BLaER1 (cell line): Measurements from ENCODE around the gene ZFR.

Experiments
- H3K27ac ChIP-seq: shearing (Covaris generic); formaldehyde crosslinking; 2 replicates; pipeline ENCODE4 v1.8.1; 2022
- H3K27me3 ChIP-seq: shearing (Covaris generic); formaldehyde crosslinking; 2 replicates; pipeline ENCODE4 v1.8.1; 2022
- H3K36me3 ChIP-seq: shearing (Covaris generic); formaldehyde crosslinking; 2 replicates; pipeline ENCODE4 v1.8.1; 2022
- H3K4me1 ChIP-seq: shearing (Covaris generic); formaldehyde crosslinking; 2 replicates; pipeline ENCODE4 v1.8.1; 2022
- H3K4me2 ChIP-seq: shearing (Covaris generic); formaldehyde crosslinking; 2 replicates; pipeline ENCODE4 v1.8.1; 2022
- H3K4me3 ChIP-seq: shearing (Covaris generic); formaldehyde crosslinking; 2 replicates; pipeline ENCODE4 v1.8.1; 2022
- H3K9ac ChIP-seq: shearing (Covaris generic); formaldehyde crosslinking; 2 replicates; pipeline ENCODE4 v1.8.1; 2022
- H3K9me3 ChIP-seq: shearing (Covaris generic); formaldehyde crosslinking; 2 replicates; pipeline ENCODE4 v1.8.1; 2022
- H4K20me1 ChIP-seq: shearing (Covaris generic); formaldehyde crosslinking; 2 replicates; pipeline ENCODE4 v1.8.1; 2022
- Cebpa-rat ChIP-seq: shearing (Covaris generic); IDR thresholded peaks from 2 replicates; pipeline ENCODE4 v1.8.1; 2022

ZFR gene

GRCh38 chr5:32390819-32391591 is 53.5 kb downstream of the ZFR start:
- no peak overlapping the region for H3K9ac ChIP-seq
- no peak overlapping the region for H3K4me2 ChIP-seq
- no peaks in the 10 kb centered on the region for H3K27me3 ChIP-seq
- H3K27ac ChIP-seq: no peak overlapping the region
- H3K9me3 ChIP-seq: no peaks in the 10 kb centered on the region
- TF ChIP-seq Cebpa-rat: no peak
- H4K20me1 ChIP-seq: 0 out of 2 replicates have a peak, but pooled peaks cover 4% of the 10 kb centered on the region
- H3K36me3 ChIP-seq: peaks cover 95% of the 10 kb centered on the region
- 0 out of 2 replicates have a peak, but pooled peaks cover 5% of the 10 kb centered on the region for H3K4me1 ChIP-seq
- H3K4me3 ChIP-seq: no peak overlapping the region

- 0 out of 2 replicates have a peak, but pooled peaks cover 5% of the 10 kb centered on the region for H3K4me1 ChIP-seq
- no peak overlapping the region for H3K4me3 ChIP-seq
- no peak overlapping the region for H3K4me2 ChIP-seq
- H3K9me3 ChIP-seq: no peaks in the 10 kb centered on the region
- no peak overlapping the region for H3K27ac ChIP-seq
- H4K20me1 ChIP-seq: 0 out of 2 replicates have a peak, but pooled peaks cover 5% of the 10 kb centered on the region
- no peak overlapping the region for H3K9ac ChIP-seq
- no peak for TF ChIP-seq Cebpa-rat
- peaks cover 93% of the 10 kb centered on the region for H3K36me3 ChIP-seq
- no peaks in the 10 kb centered on the region for H3K27me3 ChIP-seq
Observed at GRCh38 chr5:32388432-32389129, 56.0 kb downstream of the ZFR start.

GRCh38 chr5:32387841-32388240 is 56.7 kb downstream of the ZFR start:
- 0 out of 2 replicates have a peak, but pooled peaks cover 5% of the 10 kb centered on the region for H3K4me1 ChIP-seq
- no peak overlapping the region for H3K4me3 ChIP-seq
- no peaks in the 10 kb centered on the region for H3K9me3 ChIP-seq
- 0 out of 2 replicates have a peak, but pooled peaks cover 12% of the 10 kb centered on the region for H4K20me1 ChIP-seq
- H3K27me3 ChIP-seq: no peaks in the 10 kb centered on the region
- H3K36me3 ChIP-seq: peaks cover 95% of the 10 kb centered on the region
- no peak overlapping the region for H3K4me2 ChIP-seq
- no peak overlapping the region for H3K27ac ChIP-seq
- no peak overlapping the region for H3K9ac ChIP-seq
- TF ChIP-seq Cebpa-rat: no peak

- no peak for TF ChIP-seq Cebpa-rat
Observed at GRCh38 chr5:32387211-32387610, 57.3 kb downstream of the ZFR start.

GRCh38 chr5:32384621-32385020 is 59.9 kb downstream of the ZFR start:
- Histone ChIP-seq H3K9me3 (no peaks in the 10 kb centered on the region), H3K4me3 (no peak overlapping the region), H3K4me2 (no peak overlapping the region), H3K27me3 (no peaks in the 10 kb centered on the region), H3K36me3 (peaks cover 90% of the 10 kb centered on the region), H3K4me1 (no peaks in the 10 kb centered on the region), H3K27ac (no peak overlapping the region), H4K20me1 (0 out of 2 replicates have a peak, but pooled peaks cover 8% of the 10 kb centered on the region), H3K9ac (no peak overlapping the region)
- TF ChIP-seq Cebpa-rat: no peak

More at GRCh38 chr5:32387211-32387610, 57.3 kb downstream of the ZFR start:
- H3K27me3 ChIP-seq: no peaks in the 10 kb centered on the region
- no peak overlapping the region for H3K4me2 ChIP-seq
- H3K9me3 ChIP-seq: no peaks in the 10 kb centered on the region
- H4K20me1 ChIP-seq: 0 out of 2 replicates have a peak, but pooled peaks cover 12% of the 10 kb centered on the region
- H3K27ac ChIP-seq: no peak overlapping the region
- peaks cover 95% of the 10 kb centered on the region for H3K36me3 ChIP-seq
- no peak overlapping the region for H3K9ac ChIP-seq
- 0 out of 2 replicates have a peak, but pooled peaks cover 5% of the 10 kb centered on the region for H3K4me1 ChIP-seq
- no peak overlapping the region for H3K4me3 ChIP-seq

- H3K4me3 ChIP-seq: no peak overlapping the region
- H4K20me1 ChIP-seq: 0 out of 2 replicates have a peak, but pooled peaks cover 8% of the 10 kb centered on the region
- no peaks in the 10 kb centered on the region for H3K9me3 ChIP-seq
- no peak overlapping the region for H3K9ac ChIP-seq
- no peaks in the 10 kb centered on the region for H3K4me1 ChIP-seq
- no peaks in the 10 kb centered on the region for H3K27me3 ChIP-seq
- H3K36me3 ChIP-seq: peaks cover 87% of the 10 kb centered on the region
- H3K27ac ChIP-seq: no peak overlapping the region
- TF ChIP-seq Cebpa-rat: no peak
- H3K4me2 ChIP-seq: no peak overlapping the region
Observed at GRCh38 chr5:32383586-32383985, 61.0 kb downstream of the ZFR start.

- 0 out of 2 replicates have a peak, but pooled peaks cover 8% of the 10 kb centered on the region for H4K20me1 ChIP-seq
- no peak overlapping the region for H3K4me3 ChIP-seq
- no peaks in the 10 kb centered on the region for H3K27me3 ChIP-seq
- no peak overlapping the region for H3K4me2 ChIP-seq
- H3K9ac ChIP-seq: no peak overlapping the region
- no peak for TF ChIP-seq Cebpa-rat
- H3K4me1 ChIP-seq: no peaks in the 10 kb centered on the region
- no peak overlapping the region for H3K27ac ChIP-seq
- no peaks in the 10 kb centered on the region for H3K9me3 ChIP-seq
- H3K36me3 ChIP-seq: peaks cover 85% of the 10 kb centered on the region
Observed at GRCh38 chr5:32383065-32383464, 61.5 kb downstream of the ZFR start.

GRCh38 chr5:32379421-32379820 is 65.1 kb downstream of the ZFR start:
- Histone ChIP-seq H3K4me2 (no peak overlapping the region), H3K36me3 (peaks cover 79% of the 10 kb centered on the region), H3K4me1 (no peaks in the 10 kb centered on the region), H3K4me3 (no peak overlapping the region), H3K27ac (no peak overlapping the region), H3K27me3 (no peaks in the 10 kb centered on the region), H4K20me1 (0 out of 2 replicates have a peak, but pooled peaks cover 8% of the 10 kb centered on the region), H3K9me3 (no peaks in the 10 kb centered on the region), H3K9ac (no peak overlapping the region)
- no peak for TF ChIP-seq Cebpa-rat

- Histone ChIP-seq H3K4me1 (no peaks in the 10 kb centered on the region), H3K27me3 (no peaks in the 10 kb centered on the region), H3K9me3 (no peaks in the 10 kb centered on the region), H3K4me3 (no peak overlapping the region), H3K36me3 (peaks cover 79% of the 10 kb centered on the region), H4K20me1 (0 out of 2 replicates have a peak, but pooled peaks cover 8% of the 10 kb centered on the region), H3K9ac (no peak overlapping the region), H3K4me2 (no peak overlapping the region), H3K27ac (no peak overlapping the region)
- no peak for TF ChIP-seq Cebpa-rat
Observed at GRCh38 chr5:32378966-32379365, 65.6 kb downstream of the ZFR start.
